HepG2 (cell line): ENCODE measurements around the gene TSPAN17. TPM values are rescaled to one million over a fixed set of nuclear protein-coding genes. Genes with fewer than 3 reads are reported as not detected.

Experiments
- ATAC-seq: fragments of 200-7000 bp; cut with Tn5 transposase; 3 replicates; pipeline ENCODE4 v1.9.1; 2020; ENCODE audit warnings: mild to moderate bottlenecking, moderate library complexity
- BruUV-seq: library from RNA; stranded (reverse); fragments of 400-500 nt; replicated peaks from 2 replicates; lab custom pipeline; 2021; lab: Mats Ljungman, UMichigan
- CTCF ChIA-PET: fragments of 300-600 bp; formaldehyde crosslinking; extraction: SDS; loops from one replicate; lab custom pipeline; 2021; ENCODE audit warnings: low total read pairs, inconsistent platforms, low intra/inter-chr PET ratio; lab: Yijun Ruan, JAX
- POLR2A ChIA-PET: fragments of 350-600 bp; sonication (Branson Sonifier 250); formaldehyde crosslinking; loops from one replicate; lab custom pipeline; 2020; ENCODE audit warnings: antibody characterized with exemption, inconsistent platforms; lab: Yijun Ruan, JAX
- DNase-seq: peaks from one replicate; pipeline ENCODE4 v3.0.0-alpha.2; 2015; ENCODE audit warnings: low spot score
- FAIRE-seq: peaks from 3 replicates; lab custom pipeline; 2011; peaks lifted over from hg19 to GRCh38; lab: Jason Lieb, UNC
- H2AFZ ChIP-seq: one replicate; pipeline ENCODE4 v1.6.1; 2011; ENCODE audit warnings: low read length, inconsistent platforms
- H3K27ac ChIP-seq: fragments of 300-600 bp; 3 replicates; pipeline ENCODE4 v1.8.0; 2011; ENCODE audit warnings: mixed run types, mild to moderate bottlenecking, mixed read lengths, low read length, inconsistent platforms; ENCODE audit not compliant: insufficient read depth; ENCODE audit errors: extremely low read length
- H3K27me3 ChIP-seq, 2 experiments: fragments of 200-600 bp in 1 of 2; 2 replicates in 1 of 2; 3 replicates in 1 of 2; pipeline versions ENCODE4 v1.6.0 to v1.8.0; 2011; ENCODE audit warnings: low read length in 2 of 2, mild to moderate bottlenecking in 2 of 2, moderate library complexity in 2 of 2, inconsistent platforms in 1 of 2; ENCODE audit not compliant: insufficient read depth in 2 of 2, control insufficient read depth in 1 of 2
- H3K36me3 ChIP-seq, 2 experiments: fragments of 200-600 bp in 1 of 2; replicated peaks in 1 of 2; 2 replicates in 1 of 2; 3 replicates in 1 of 2; pipeline versions ENCODE4 v1.5.1 to v1.8.0; 2011; ENCODE audit warnings: low read length in 2 of 2, inconsistent platforms in 1 of 2; ENCODE audit not compliant: insufficient read depth in 2 of 2, control insufficient read depth in 1 of 2
- H3K4me1 ChIP-seq: 2 replicates; pipeline ENCODE4 v1.5.1; 2012; ENCODE audit warnings: low read length, inconsistent platforms; ENCODE audit not compliant: insufficient read depth
- H3K4me2 ChIP-seq: 2 replicates; pipeline ENCODE4 v1.6.0; 2011; ENCODE audit warnings: low read depth, low read length, inconsistent platforms
- H3K4me3 ChIP-seq, 3 experiments: fragments of 200-600 bp in 1 of 3; sonication (generic), shearing (Covaris generic) in 1 of 3; replicated peaks in 1 of 3; 2 replicates each; pipeline ENCODE4 v1.5.1; 2011 to 2016; ENCODE audit warnings: low read length in 3 of 3, inconsistent platforms in 2 of 3, low read depth in 2 of 3, mild to moderate bottlenecking in 2 of 3, control low read depth in 1 of 3, mixed read lengths in 1 of 3; ENCODE audit not compliant: insufficient read depth in 1 of 3
- H3K79me2 ChIP-seq: one replicate; pipeline ENCODE4 v1.6.1; 2011; ENCODE audit warnings: low read length, inconsistent platforms; ENCODE audit not compliant: insufficient read depth
- H3K9ac ChIP-seq: 2 replicates; pipeline ENCODE4 v1.6.0; 2011; ENCODE audit warnings: mild to moderate bottlenecking, low read depth, low read length, inconsistent platforms; ENCODE audit not compliant: insufficient read depth
- H3K9me3 ChIP-seq: 2 replicates; pipeline ENCODE4 v1.5.1; 2012; ENCODE audit warnings: mild to moderate bottlenecking, low read length
- H4K20me1 ChIP-seq: 2 replicates; pipeline ENCODE4 v1.6.0; 2011; ENCODE audit warnings: inconsistent platforms, mild to moderate bottlenecking, low read length, moderate library complexity; ENCODE audit not compliant: insufficient read depth
- ATAD3A ChIP-seq: sonication (generic); formaldehyde crosslinking; IDR thresholded peaks from 2 replicates; pipeline ENCODE4 v1.4.0; 2020; ENCODE audit warnings: missing genetic modification reagents
- CC2D1A ChIP-seq: sonication (generic); formaldehyde crosslinking; IDR thresholded peaks from 2 replicates; pipeline ENCODE4 v1.8.1; 2023; ENCODE audit warnings: mild to moderate bottlenecking, missing genetic modification reagents
- GATAD1 ChIP-seq: IDR thresholded peaks from 2 replicates; pipeline ENCODE4 v1.6.1; 2016; ENCODE audit warnings: missing genetic modification reagents, missing compliant biosample characterization
- IRF2 ChIP-seq: IDR thresholded peaks from 2 replicates; pipeline ENCODE4 v1.6.1; 2018; ENCODE audit warnings: missing genetic modification reagents, missing compliant biosample characterization
- NFE2L1 ChIP-seq: sonication (generic); formaldehyde crosslinking; IDR thresholded peaks from 2 replicates; pipeline ENCODE4 v1.4.0; 2020; ENCODE audit warnings: missing genetic modification reagents, mild to moderate bottlenecking, borderline replicate concordance
- RXRA ChIP-seq: sonication (generic); formaldehyde crosslinking; IDR thresholded peaks from 2 replicates; pipeline ENCODE4 v1.5.1; 2020; ENCODE audit warnings: missing genetic modification reagents
- ZNF501 ChIP-seq: sonication (generic); formaldehyde crosslinking; IDR thresholded peaks from 2 replicates; pipeline ENCODE4 v1.5.1; 2020; ENCODE audit warnings: mild to moderate bottlenecking, moderate library complexity, missing genetic modification reagents
- ZNF570 ChIP-seq: sonication (generic); formaldehyde crosslinking; IDR thresholded peaks from 2 replicates; pipeline ENCODE4 v1.4.0; 2020; ENCODE audit warnings: mild to moderate bottlenecking, missing genetic modification reagents, borderline replicate concordance
- ZNF644 ChIP-seq: IDR thresholded peaks from 2 replicates; pipeline ENCODE4 v1.6.1; 2016; ENCODE audit warnings: low read depth
- WGBS: methylation state at CpG from one replicate; pipeline ENCODE4 v1.1.6; 2017; ENCODE audit warnings: low lambda C conversion rate; 5-methylcytosine and 5-hydroxymethylcytosine counted together
- in situ Hi-C: cut with HindIII; loops from 2 replicates; pipeline ENCODE4 v1.10.0; 2017; ENCODE audit warnings: low pct_unique_long_range_greater_than_20kb; ENCODE audit not compliant: extremely low pct_ligation_motif_present
- intact Hi-C: fragments of 100-400 bp; cut with micrococcal nuclease; formaldehyde crosslinking; loops from one replicate; pipeline ENCODE4 v1.10.0; 2022; ENCODE audit not compliant: unreplicated experiment
- polyA plus RNA-seq, 8 experiments: library from polyadenylated mRNA; depleted of rRNA in 3 of 8; stranded (reverse) in 7 of 8; unstranded in 1 of 8; fragments of >200 nt; fragmentation: Illumina TruSeq in 4 of 8; extraction: Trizol in 4 of 8; gene quantifications; 2 replicates each; pipeline versions ENCODE4 v1.2.1 to v1.2.3, GENCODE V29; 2011 to 2016; ENCODE audit warnings: low read depth in 4 of 8, missing spikeins in 1 of 8, mixed read lengths in 1 of 8; ENCODE audit not compliant: insufficient read depth in 1 of 8
- total RNA-seq, 5 experiments: library from RNA; depleted of rRNA; stranded (reverse); fragments of >200 nt; fragmentation: Illumina TruSeq; extraction: Trizol; gene quantifications; 2 replicates each; pipeline ENCODE4 v1.2.3, GENCODE V29; 2016; ENCODE audit warnings: low read depth in 1 of 5
- TF ChIP-seq, protein P1 (sequence below): sonication (generic); formaldehyde crosslinking; IDR thresholded peaks from 2 replicates; pipeline ENCODE4 v1.4.0; 2020; ENCODE audit warnings: missing genetic modification reagents, borderline replicate concordance

Gene TSPAN17
- total and polyA plus RNA-seq, 2 of the 13 experiments (the other 11 are each of a cell fraction or from before 2014, with no cell fraction given) = 11.5 to 15.0 TPM

DNA sequence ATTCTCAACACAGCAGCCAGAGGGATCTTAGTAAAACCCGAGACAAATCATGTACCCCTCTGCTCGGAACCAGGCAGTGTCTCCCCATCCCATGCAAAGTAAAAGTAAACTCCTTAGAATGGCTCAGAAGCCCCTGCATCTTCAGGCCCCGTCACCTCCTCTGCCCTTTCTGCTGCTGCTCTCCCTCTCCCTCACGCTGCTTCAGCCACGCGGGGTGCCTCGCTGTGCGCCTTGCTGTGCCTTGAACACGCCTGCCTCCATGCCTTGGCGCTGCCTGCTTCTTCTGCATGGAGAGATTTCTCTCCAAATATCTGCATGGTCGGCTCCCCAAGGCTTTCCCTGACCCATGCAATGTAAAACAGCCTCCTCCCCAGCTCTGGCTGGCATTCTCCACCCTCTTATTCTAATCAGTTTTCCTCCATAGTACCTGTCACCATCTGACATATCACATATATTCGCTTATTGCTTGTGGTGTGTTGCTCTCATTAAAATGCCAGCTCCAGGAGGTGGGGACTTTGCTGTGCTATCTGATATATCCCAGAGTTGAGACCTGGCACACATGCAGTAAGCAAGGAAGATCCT, 45.3 kb upstream of the TSPAN17 start:
- CTCF ChIA-PET = no interaction called here
- H3K36me3 ChIP-seq = no peaks in the 10 kb centered on the region
- H3K4me2 ChIP-seq = no peak overlapping the region
- no peaks in the 10 kb centered on the region for H3K27me3 ChIP-seq
- in situ Hi-C loops = no loop called here
- no peak overlapping the region for H3K9ac ChIP-seq
- H3K4me1 ChIP-seq = peaks cover 18% of the 10 kb centered on the region
- no peaks in the 10 kb centered on the region for H3K79me2 ChIP-seq
- DNase-seq = no peak
- no peaks in the 10 kb centered on the region for H3K9me3 ChIP-seq
- intact Hi-C loops = no loop called here
- 0 out of 2 replicates have a peak, but pooled peaks cover 4% of the 10 kb centered on the region for H4K20me1 ChIP-seq
- WGBS = 75% methylated on average over 12 of the region's 12 CpGs
- H3K27ac ChIP-seq = no peak overlapping the region
- POLR2A ChIA-PET = no interaction called here
- BruUV-seq = no TSS peak
- no peak for FAIRE-seq
- no peak overlapping the region for H2AFZ ChIP-seq
- no peak for ATAC-seq
- H3K4me3 ChIP-seq = no peak overlapping the region
- TF ChIP-seq CC2D1A (CRISPR knock-in tag) = no peak
- no peak for TF ChIP-seq ZNF501
- TF ChIP-seq ZNF570 = no peak
- TF ChIP-seq, protein P1, sequence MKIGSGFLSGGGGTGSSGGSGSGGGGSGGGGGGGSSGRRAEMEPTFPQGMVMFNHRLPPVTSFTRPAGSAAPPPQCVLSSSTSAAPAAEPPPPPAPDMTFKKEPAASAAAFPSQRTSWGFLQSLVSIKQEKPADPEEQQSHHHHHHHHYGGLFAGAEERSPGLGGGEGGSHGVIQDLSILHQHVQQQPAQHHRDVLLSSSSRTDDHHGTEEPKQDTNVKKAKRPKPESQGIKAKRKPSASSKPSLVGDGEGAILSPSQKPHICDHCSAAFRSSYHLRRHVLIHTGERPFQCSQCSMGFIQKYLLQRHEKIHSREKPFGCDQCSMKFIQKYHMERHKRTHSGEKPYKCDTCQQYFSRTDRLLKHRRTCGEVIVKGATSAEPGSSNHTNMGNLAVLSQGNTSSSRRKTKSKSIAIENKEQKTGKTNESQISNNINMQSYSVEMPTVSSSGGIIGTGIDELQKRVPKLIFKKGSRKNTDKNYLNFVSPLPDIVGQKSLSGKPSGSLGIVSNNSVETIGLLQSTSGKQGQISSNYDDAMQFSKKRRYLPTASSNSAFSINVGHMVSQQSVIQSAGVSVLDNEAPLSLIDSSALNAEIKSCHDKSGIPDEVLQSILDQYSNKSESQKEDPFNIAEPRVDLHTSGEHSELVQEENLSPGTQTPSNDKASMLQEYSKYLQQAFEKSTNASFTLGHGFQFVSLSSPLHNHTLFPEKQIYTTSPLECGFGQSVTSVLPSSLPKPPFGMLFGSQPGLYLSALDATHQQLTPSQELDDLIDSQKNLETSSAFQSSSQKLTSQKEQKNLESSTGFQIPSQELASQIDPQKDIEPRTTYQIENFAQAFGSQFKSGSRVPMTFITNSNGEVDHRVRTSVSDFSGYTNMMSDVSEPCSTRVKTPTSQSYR (CRISPR knock-in tag) = no peak
- no peak for TF ChIP-seq IRF2 (CRISPR knock-in tag)
- no peak for TF ChIP-seq GATAD1 (CRISPR knock-in tag)
- TF ChIP-seq ATAD3A = no peak
- no peak for TF ChIP-seq ZNF644 (CRISPR knock-in tag)
- no peak for TF ChIP-seq NFE2L1 (CRISPR knock-in tag)
- TF ChIP-seq RXRA = no peak
